ENCODE results near the gene GREB1L.

GREB1L gene

GRCh38 chr18:21383031-21383430 is 141.0 kb downstream of the GREB1L start:
- no peak for DNase-seq

- no peak for DNase-seq
These were observed 144.7 kb downstream of the GREB1L start for GRCh38 chr18:21386523-21387240.

GRCh38 chr18:21387886-21388285 is 145.9 kb downstream of the GREB1L start:
- no peak for DNase-seq

GRCh38 chr18:21389283-21389682 is 147.3 kb downstream of the GREB1L start:
- DNase-seq, result no peak

GRCh38 chr18:21389903-21390302 is 147.9 kb downstream of the GREB1L start:
- DNase-seq, result no peak

- DNase-seq, result peak; percentile 35 to 79
These were observed 149.1 kb downstream of the GREB1L start for GRCh38 chr18:21391074-21391673.

- DNase-seq, result no peak
These were observed 152.0 kb downstream of the GREB1L start for GRCh38 chr18:21393986-21394385.

GRCh38 chr18:21398121-21398520 is 156.1 kb downstream of the GREB1L start:
- DNase-seq, result no peak

- no peak for DNase-seq
These were observed 160.2 kb downstream of the GREB1L start for GRCh38 chr18:21402272-21402671.

GRCh38 chr18:21404426-21404825 is 162.4 kb downstream of the GREB1L start:
- DNase-seq, result no peak

GRCh38 chr18:21406116-21406515 is 164.1 kb downstream of the GREB1L start:
- DNase-seq, result no peak

GRCh38 chr18:21408681-21409080 is 166.6 kb downstream of the GREB1L start:
- no peak for DNase-seq

GRCh38 chr18:21433436-21433835 is 191.4 kb downstream of the GREB1L start:
- DNase-seq, result no peak

GRCh38 chr18:21439431-21439846 is 197.4 kb downstream of the GREB1L start:
- peak; percentile 44 to 64 for DNase-seq

GRCh38 chr18:21441670-21442069 is 199.6 kb downstream of the GREB1L start:
- no peak for DNase-seq

- DNase-seq, result no peak
These were observed 201.9 kb downstream of the GREB1L start for GRCh38 chr18:21443776-21444464.

GRCh38 chr18:21444465-21445212 is 202.6 kb downstream of the GREB1L start:
- DNase-seq, result peak in 1 of 2 experiments; percentile 43

GRCh38 chr18:21448299-21448698 is 206.3 kb downstream of the GREB1L start:
- no peak for DNase-seq

GRCh38 chr18:21449367-21450290 is 207.6 kb downstream of the GREB1L start:
- no peak for DNase-seq

- DNase-seq, result no peak
These were observed 208.5 kb downstream of the GREB1L start for GRCh38 chr18:21450503-21450902.

- no peak for DNase-seq
These were observed 208.9 kb downstream of the GREB1L start for GRCh38 chr18:21450913-21451312.

GRCh38 chr18:21451851-21452250 is 209.8 kb downstream of the GREB1L start:
- DNase-seq, result no peak
